ENCODE results near the gene ARL8A.
"Not testable (repeated sequence)": the region's sequence is repeated elsewhere in the genome, so short reads cannot be mapped to it uniquely, and the experiment has no call there.

ARL8A gene

DNA sequence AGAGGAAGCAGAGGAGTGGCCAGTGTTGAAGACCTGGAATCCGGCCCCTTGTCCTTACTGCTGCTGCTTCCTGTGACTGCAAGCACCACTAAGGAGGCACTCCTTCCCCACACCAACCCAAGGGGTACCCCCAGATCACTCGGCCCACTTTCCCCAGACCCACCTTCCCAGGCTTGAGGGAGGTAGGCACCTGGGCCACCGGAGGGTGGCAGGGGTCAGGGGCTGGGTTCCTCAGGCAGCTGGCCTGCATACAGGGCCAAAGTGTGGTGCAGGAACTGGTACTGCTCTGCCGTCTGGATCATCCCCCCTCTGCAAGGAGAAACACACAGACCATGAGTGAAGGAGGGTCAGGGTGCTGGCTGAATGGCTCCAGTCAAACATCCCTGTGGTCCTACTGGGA is 3.9 kb upstream of the ARL8A start:
- Histone ChIP-seq H3K4me3 (ENCODE audit: low read length in 2 of 2) (no peak overlapping the region), H3K9ac (ENCODE audit: low read depth in 1 of 2, low read length in 2 of 2) (no peak overlapping the region), H3K27ac (ENCODE audit: low read depth in 2 of 2, low read length in 2 of 2) (no peak overlapping the region), H3K27me3 (ENCODE audit: control insufficient read depth in 2 of 2, insufficient read depth in 2 of 2, low read length in 2 of 2) (no peaks in the 10 kb centered on the region), H3K9me3 (ENCODE audit: control insufficient read depth in 2 of 2, low read length in 2 of 2) (no peaks in the 10 kb centered on the region), H3K4me1 (ENCODE audit: control insufficient read depth in 2 of 2, insufficient read depth in 2 of 2, low read length in 2 of 2) (peaks cover 5 to 6% of the 10 kb centered on the region in 2 donors), H3K36me3 (ENCODE audit: control insufficient read depth in 2 of 2, insufficient read depth in 2 of 2, low read length in 2 of 2) (peaks cover 0 to 9% of the 10 kb centered on the region in 2 donors)

DNA sequence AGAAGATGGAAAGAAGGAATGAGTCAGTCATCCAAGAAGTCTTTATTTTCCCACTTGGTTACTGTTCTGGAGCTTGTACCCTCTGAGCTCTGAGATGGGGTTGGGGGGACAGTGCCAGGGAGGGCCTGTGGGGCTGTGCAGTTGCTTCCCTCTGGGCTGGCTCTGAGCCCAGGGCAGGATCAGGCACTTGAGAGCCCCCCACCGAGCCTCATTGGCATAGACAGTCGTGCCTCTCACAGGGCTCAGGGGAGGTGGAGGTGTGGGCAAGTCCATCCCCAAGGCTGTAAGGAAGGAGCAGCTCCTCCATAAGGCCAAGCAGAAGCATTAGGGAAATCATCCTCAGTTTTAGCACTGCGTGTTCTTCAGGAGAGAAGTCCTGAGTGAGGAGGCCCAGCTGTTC is 2.5 kb upstream of the ARL8A start:
- peaks cover 0 to 6% of the 10 kb centered on the region in 2 donors for H3K36me3 ChIP-seq (ENCODE audit: control insufficient read depth in 2 of 2, insufficient read depth in 2 of 2, low read length in 2 of 2)
- H3K9me3 ChIP-seq (ENCODE audit: control insufficient read depth in 2 of 2, low read length in 2 of 2): no peaks in the 10 kb centered on the region
- no peak overlapping the region for H3K27ac ChIP-seq (ENCODE audit: low read depth in 2 of 2, low read length in 2 of 2)
- no peaks in the 10 kb centered on the region for H3K27me3 ChIP-seq (ENCODE audit: control insufficient read depth in 2 of 2, insufficient read depth in 2 of 2, low read length in 2 of 2)
- H3K9ac ChIP-seq (ENCODE audit: low read depth in 1 of 2, low read length in 2 of 2): no peak overlapping the region
- H3K4me1 ChIP-seq (ENCODE audit: control insufficient read depth in 2 of 2, insufficient read depth in 2 of 2, low read length in 2 of 2): peaks cover 12 to 14% of the 10 kb centered on the region in 2 donors
- H3K4me3 ChIP-seq (ENCODE audit: low read length in 2 of 2): no peak overlapping the region

DNA sequence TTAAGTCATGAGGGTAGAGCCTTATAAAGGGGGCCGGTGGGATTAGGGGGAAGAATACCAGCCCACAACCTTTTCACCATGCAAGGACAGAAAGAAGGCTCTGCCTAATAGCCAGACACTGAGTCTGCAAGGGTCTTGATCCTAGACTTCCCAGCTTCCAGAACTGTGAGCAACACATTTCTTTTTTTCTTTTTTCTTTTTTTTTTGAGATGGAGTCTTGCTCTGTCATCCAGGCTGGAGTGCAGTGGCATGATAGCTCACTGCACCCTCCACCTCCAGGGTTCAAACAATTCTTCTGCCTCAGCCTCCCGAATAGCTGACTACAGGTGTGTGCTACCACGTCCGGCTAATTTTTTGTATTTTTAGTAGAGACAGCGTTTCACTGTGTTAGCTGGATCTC is 1.7 kb upstream of the ARL8A start:
- H3K36me3 ChIP-seq (ENCODE audit: control insufficient read depth in 2 of 2, insufficient read depth in 2 of 2, low read length in 2 of 2): peaks cover 0 to 6% of the 10 kb centered on the region in 2 donors
- H3K27ac ChIP-seq (ENCODE audit: low read depth in 2 of 2, low read length in 2 of 2): no peak overlapping the region
- H3K4me1 ChIP-seq (ENCODE audit: control insufficient read depth in 2 of 2, insufficient read depth in 2 of 2, low read length in 2 of 2): peaks cover 12 to 14% of the 10 kb centered on the region in 2 donors
- no peak overlapping the region for H3K4me3 ChIP-seq (ENCODE audit: low read length in 2 of 2)
- no peak overlapping the region for H3K9ac ChIP-seq (ENCODE audit: low read depth in 1 of 2, low read length in 2 of 2)
- no peaks in the 10 kb centered on the region for H3K9me3 ChIP-seq (ENCODE audit: control insufficient read depth in 2 of 2, low read length in 2 of 2)
- no peaks in the 10 kb centered on the region for H3K27me3 ChIP-seq (ENCODE audit: control insufficient read depth in 2 of 2, insufficient read depth in 2 of 2, low read length in 2 of 2)

DNA sequence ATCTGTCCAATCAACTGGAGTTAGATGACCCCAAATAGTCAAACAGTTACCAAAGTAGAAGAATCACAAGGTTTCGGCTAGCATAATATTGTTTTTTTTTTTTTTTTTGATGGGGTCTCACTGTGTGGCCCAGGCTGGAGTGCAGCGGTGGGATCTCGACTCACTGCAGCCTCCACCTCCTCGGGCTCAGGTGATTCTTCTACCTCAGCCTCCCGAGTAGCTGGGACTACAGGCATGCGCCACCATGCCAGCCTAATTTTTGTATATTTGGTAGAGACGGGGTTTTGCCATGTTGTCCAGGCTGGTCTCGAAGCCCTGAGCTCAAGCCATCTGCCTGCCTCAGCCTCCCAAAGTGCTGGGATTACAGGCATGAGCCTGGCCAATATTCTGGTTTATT is 1.2 kb upstream of the ARL8A start:
- H3K4me3 ChIP-seq (ENCODE audit: low read length in 2 of 2); H3K9me3 ChIP-seq (ENCODE audit: control insufficient read depth in 2 of 2, low read length in 2 of 2); H3K9ac ChIP-seq (ENCODE audit: low read depth in 1 of 2, low read length in 2 of 2); H3K36me3 ChIP-seq (ENCODE audit: control insufficient read depth in 2 of 2, insufficient read depth in 2 of 2, low read length in 2 of 2); H3K27ac ChIP-seq (ENCODE audit: low read depth in 2 of 2, low read length in 2 of 2); H3K27me3 ChIP-seq (ENCODE audit: control insufficient read depth in 2 of 2, insufficient read depth in 2 of 2, low read length in 2 of 2): not testable (repeated sequence)
- peaks cover 12 to 14% of the 10 kb centered on the region in 2 donors for H3K4me1 ChIP-seq (ENCODE audit: control insufficient read depth in 2 of 2, insufficient read depth in 2 of 2, low read length in 2 of 2)

DNA sequence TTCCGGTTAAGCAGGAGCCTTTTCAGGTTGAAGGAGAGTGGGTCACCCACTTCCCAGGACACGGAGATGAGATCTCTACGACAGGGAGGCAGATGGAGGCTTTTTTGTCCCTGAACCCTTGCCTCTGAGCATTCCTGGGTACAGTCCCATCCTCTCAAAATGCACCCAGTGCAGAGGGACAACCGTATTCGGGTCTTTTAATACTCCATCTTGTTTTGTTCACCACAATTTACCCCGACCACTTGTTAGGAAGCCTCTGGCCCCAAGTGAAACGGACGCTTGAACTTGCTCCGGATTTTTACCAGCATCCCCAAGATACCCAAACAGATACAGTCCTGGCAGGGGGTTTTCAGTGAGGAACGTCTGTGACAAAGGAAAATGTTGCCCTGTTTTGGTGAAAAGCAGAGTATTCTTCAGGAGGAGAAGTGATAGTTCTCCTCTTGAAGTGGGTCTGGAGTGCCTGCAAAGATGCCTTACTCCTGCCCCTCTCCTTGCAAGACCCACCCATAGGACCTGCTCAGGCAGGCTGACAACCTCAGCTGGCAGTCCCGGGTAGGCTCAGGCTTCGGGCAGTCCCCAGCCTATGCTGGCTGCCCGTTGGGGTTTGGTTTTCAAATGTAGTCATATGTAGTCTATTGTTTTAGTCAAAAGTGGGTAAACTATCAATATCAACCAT is 669 bp upstream of the ARL8A start:
- H3K9ac ChIP-seq (ENCODE audit: low read depth in 1 of 2, low read length in 2 of 2): peak overlapping the region; percentile 73 to 77
- H3K27ac ChIP-seq (ENCODE audit: low read depth in 2 of 2, low read length in 2 of 2): peak overlapping the region in 1 of 2 donors; percentile 75
- peaks cover 12 to 14% of the 10 kb centered on the region in 2 donors for H3K4me1 ChIP-seq (ENCODE audit: control insufficient read depth in 2 of 2, insufficient read depth in 2 of 2, low read length in 2 of 2)
- H3K9me3 ChIP-seq (ENCODE audit: control insufficient read depth in 2 of 2, low read length in 2 of 2): no peaks in the 10 kb centered on the region
- no peaks in the 10 kb centered on the region for H3K27me3 ChIP-seq (ENCODE audit: control insufficient read depth in 2 of 2, insufficient read depth in 2 of 2, low read length in 2 of 2)
- H3K4me3 ChIP-seq (ENCODE audit: low read length in 2 of 2): peak overlapping the region; percentile 65 to 74
- no peaks in the 10 kb centered on the region for H3K36me3 ChIP-seq (ENCODE audit: control insufficient read depth in 2 of 2, insufficient read depth in 2 of 2, low read length in 2 of 2)

DNA sequence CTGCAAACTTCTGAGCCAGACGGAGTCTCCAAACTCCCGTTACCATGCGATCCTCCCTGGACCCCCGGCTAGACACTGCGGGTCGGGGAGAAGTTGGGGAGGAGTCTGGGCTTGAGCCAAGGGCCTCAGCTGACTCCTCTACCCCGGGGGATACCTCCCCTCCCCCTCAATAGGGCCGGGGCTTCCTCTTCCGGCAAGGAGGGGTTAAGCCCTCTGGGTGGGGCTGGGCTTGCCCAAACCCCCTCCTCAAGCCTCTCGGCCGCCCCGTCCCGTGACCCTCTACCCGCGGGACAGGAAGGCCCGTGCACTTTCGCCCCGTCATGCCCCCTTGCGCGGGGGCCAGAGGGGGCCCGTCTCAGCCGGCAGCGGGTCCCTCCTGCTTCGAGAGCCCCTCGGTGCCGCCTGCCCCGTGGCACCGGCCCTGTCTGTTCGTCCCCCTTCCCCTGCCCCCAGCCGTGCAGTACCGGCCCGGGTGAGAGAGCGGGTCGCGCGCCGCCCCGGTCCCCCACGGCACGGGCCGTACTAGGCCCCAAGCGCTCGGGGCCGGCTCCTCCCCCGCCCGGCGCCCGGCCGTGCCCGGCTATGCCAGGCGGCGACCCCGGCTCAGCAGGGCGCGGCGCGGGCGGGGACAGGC is 652 bp downstream of the ARL8A start:
- peaks cover 12 to 14% of the 10 kb centered on the region in 2 donors for H3K4me1 ChIP-seq (ENCODE audit: control insufficient read depth in 2 of 2, insufficient read depth in 2 of 2, low read length in 2 of 2)
- peak overlapping the region; percentile 73 to 90 for H3K9ac ChIP-seq (ENCODE audit: low read depth in 1 of 2, low read length in 2 of 2)
- H3K27me3 ChIP-seq (ENCODE audit: control insufficient read depth in 2 of 2, insufficient read depth in 2 of 2, low read length in 2 of 2): no peaks in the 10 kb centered on the region
- H3K4me3 ChIP-seq (ENCODE audit: low read length in 2 of 2): peak overlapping the region; percentile 65 to 89
- H3K36me3 ChIP-seq (ENCODE audit: control insufficient read depth in 2 of 2, insufficient read depth in 2 of 2, low read length in 2 of 2): no peaks in the 10 kb centered on the region
- peak overlapping the region; percentile 53 to 75 for H3K27ac ChIP-seq (ENCODE audit: low read depth in 2 of 2, low read length in 2 of 2)
- no peaks in the 10 kb centered on the region for H3K9me3 ChIP-seq (ENCODE audit: control insufficient read depth in 2 of 2, low read length in 2 of 2)

DNA sequence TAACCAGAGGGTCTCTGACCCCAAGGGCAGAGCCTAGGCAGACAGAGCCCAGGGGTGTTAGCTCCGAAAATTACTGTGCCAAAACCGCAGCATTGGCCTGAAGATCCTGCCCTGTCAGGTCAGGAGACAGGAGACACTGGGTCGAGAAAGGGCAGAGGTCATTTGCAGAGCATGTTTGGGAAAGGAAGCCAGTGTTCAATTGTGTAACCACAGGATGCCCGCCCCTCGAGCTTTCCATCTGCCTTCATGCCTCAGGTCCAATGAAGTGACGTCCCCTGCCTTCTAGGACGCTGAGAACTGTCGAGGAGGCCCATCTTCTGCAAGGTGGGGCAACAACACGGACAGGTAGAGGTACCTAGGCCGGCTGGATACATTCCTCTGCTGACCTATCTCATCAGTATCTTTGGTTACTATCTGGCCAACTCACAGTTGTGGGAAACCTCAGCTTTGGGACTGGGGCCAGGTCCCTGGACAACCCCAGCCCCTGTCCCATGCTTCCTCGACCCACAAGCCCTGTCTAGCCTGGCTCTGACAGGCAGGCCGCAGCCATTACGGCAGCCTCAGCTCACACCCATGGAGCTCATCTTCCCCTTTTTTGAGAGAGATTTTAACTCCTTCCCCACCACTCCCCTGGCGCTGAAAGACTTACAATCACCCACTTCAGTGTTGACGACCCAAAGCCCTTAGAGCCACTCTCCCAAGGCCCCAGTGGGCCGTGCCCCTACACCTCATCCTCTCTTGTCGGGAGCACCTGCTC is 1.3 kb downstream of the ARL8A start:
- Histone ChIP-seq H3K36me3 (ENCODE audit: control insufficient read depth in 2 of 2, insufficient read depth in 2 of 2, low read length in 2 of 2) (peaks cover 2 to 3% of the 10 kb centered on the region in 2 donors), H3K4me1 (ENCODE audit: control insufficient read depth in 2 of 2, insufficient read depth in 2 of 2, low read length in 2 of 2) (peaks cover 12 to 14% of the 10 kb centered on the region in 2 donors), H3K9ac (ENCODE audit: low read depth in 1 of 2, low read length in 2 of 2) (peak overlapping the region; percentile 73 to 90), H3K9me3 (ENCODE audit: control insufficient read depth in 2 of 2, low read length in 2 of 2) (no peaks in the 10 kb centered on the region), H3K4me3 (ENCODE audit: low read length in 2 of 2) (peak overlapping the region; percentile 65 to 89), H3K27ac (ENCODE audit: low read depth in 2 of 2, low read length in 2 of 2) (peak overlapping the region; percentile 53 to 75), H3K27me3 (ENCODE audit: control insufficient read depth in 2 of 2, insufficient read depth in 2 of 2, low read length in 2 of 2) (no peaks in the 10 kb centered on the region)

DNA sequence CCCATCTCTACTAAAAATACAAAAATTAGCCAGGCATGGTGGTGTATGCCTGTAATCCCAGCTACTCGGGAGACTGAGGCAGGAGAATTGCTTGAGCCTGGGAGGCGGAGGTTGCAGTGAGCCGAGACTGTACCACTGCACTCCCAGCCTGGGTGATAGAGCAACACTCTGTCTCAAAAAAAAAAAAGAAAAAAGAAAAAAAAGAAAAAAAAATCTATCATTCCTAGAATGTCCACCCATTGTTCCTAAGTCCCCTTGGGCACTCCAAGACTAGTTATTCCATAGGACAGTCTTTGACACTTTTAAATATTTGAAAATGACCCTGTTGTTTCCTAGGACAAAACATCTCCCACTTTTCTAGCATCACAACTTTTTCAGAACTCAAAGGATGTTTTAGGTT is 3.1 kb downstream of the ARL8A start:
- peaks cover 12 to 14% of the 10 kb centered on the region in 2 donors for H3K4me1 ChIP-seq (ENCODE audit: control insufficient read depth in 2 of 2, insufficient read depth in 2 of 2, low read length in 2 of 2)
- not testable (repeated sequence) for H3K27ac ChIP-seq (ENCODE audit: low read depth in 2 of 2, low read length in 2 of 2); H3K4me3 ChIP-seq (ENCODE audit: low read length in 2 of 2); H3K27me3 ChIP-seq (ENCODE audit: control insufficient read depth in 2 of 2, insufficient read depth in 2 of 2, low read length in 2 of 2); H3K9me3 ChIP-seq (ENCODE audit: control insufficient read depth in 2 of 2, low read length in 2 of 2); H3K9ac ChIP-seq (ENCODE audit: low read depth in 1 of 2, low read length in 2 of 2)
- H3K36me3 ChIP-seq (ENCODE audit: control insufficient read depth in 2 of 2, insufficient read depth in 2 of 2, low read length in 2 of 2): peaks cover 5 to 10% of the 10 kb centered on the region in 2 donors

DNA sequence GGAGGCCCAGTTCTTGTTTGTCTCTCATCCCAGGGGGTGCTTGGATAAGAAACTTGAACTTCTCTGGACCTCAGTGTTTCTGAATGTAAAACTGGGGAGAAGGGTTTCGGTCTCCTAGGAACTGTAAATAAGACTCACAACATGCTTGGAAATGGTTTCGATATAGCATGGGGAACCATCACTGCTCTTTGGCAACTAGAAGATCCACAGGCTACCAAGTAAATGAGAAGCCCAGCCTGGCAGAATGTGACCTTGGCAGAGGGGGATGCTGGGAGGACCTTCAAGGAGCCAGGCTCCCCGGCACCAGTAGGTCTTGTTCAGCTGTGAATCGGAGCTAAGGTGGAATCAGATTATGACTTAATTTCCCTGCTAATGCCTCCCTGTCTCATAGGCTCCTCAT is 3.7 kb downstream of the ARL8A start:
- no peaks in the 10 kb centered on the region for H3K9me3 ChIP-seq (ENCODE audit: control insufficient read depth in 2 of 2, low read length in 2 of 2)
- H3K27me3 ChIP-seq (ENCODE audit: control insufficient read depth in 2 of 2, insufficient read depth in 2 of 2, low read length in 2 of 2): no peaks in the 10 kb centered on the region
- H3K4me1 ChIP-seq (ENCODE audit: control insufficient read depth in 2 of 2, insufficient read depth in 2 of 2, low read length in 2 of 2): peaks cover 12 to 14% of the 10 kb centered on the region in 2 donors
- H3K27ac ChIP-seq (ENCODE audit: low read depth in 2 of 2, low read length in 2 of 2): no peak overlapping the region
- no peak overlapping the region for H3K4me3 ChIP-seq (ENCODE audit: low read length in 2 of 2)
- H3K9ac ChIP-seq (ENCODE audit: low read depth in 1 of 2, low read length in 2 of 2): no peak overlapping the region
- peaks cover 5 to 11% of the 10 kb centered on the region in 2 donors for H3K36me3 ChIP-seq (ENCODE audit: control insufficient read depth in 2 of 2, insufficient read depth in 2 of 2, low read length in 2 of 2)

DNA sequence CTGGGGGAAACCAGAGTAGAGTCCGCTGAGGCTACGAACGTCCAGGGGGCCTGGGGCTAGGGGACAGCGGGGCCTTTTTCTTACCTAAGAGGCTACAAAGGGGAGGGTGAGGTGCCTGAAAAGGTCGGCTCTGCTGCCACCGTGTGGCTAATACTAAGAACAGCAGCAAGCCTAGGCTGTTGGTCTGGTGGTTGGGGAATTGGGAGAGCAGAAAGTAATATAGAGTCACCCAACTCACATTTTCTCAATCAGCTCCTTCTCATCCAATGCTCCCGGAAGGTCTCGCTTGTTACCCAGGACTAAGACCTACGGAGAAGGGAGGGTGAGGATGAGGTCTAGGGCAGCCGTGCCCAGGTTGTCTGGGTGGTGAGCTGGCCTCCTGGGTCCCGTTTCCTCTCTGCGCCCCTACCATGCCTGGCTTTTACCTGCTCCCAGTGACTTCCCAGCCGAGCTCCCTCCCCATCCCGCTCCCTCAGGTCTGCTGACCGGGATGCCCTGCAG is 9.3 kb downstream of the ARL8A start:
- peaks cover 12 to 41% of the 10 kb centered on the region in 2 donors for H3K36me3 ChIP-seq (ENCODE audit: control insufficient read depth in 2 of 2, insufficient read depth in 2 of 2, low read length in 2 of 2)
- H3K9ac ChIP-seq (ENCODE audit: low read depth in 1 of 2, low read length in 2 of 2): no peak overlapping the region
- H3K27me3 ChIP-seq (ENCODE audit: control insufficient read depth in 2 of 2, insufficient read depth in 2 of 2, low read length in 2 of 2): no peaks in the 10 kb centered on the region
- H3K4me1 ChIP-seq (ENCODE audit: control insufficient read depth in 2 of 2, insufficient read depth in 2 of 2, low read length in 2 of 2): peaks cover 5 to 9% of the 10 kb centered on the region in 2 donors
- no peaks in the 10 kb centered on the region for H3K9me3 ChIP-seq (ENCODE audit: control insufficient read depth in 2 of 2, low read length in 2 of 2)
- no peak overlapping the region for H3K4me3 ChIP-seq (ENCODE audit: low read length in 2 of 2)
- H3K27ac ChIP-seq (ENCODE audit: low read depth in 2 of 2, low read length in 2 of 2): no peak overlapping the region
